Measurements from ENCODE around the gene CBY2.

The CBY2 gene

DNA sequence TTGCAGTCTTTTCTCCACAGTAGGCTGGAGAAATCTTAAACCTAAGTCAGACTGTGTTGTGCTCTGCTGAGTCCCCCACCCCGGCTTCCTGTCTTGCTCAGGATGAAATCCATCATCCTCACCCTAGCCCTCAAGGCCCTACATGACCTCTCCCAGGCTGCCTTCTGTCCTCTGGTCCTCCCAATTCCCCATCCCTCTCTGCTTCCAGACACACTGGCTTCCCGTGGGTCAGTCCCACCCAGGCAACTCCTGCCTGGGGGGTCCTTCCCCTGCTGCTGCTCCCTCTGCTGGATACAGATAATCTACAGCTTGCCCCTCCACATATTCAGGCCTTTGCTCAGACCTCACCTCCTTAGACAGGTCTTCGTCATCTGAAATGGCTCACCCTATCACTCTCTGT, 18.4 kb upstream of the CBY2 start:
- Mint-ChIP-seq H3K4me3 (no peak overlapping the region), H3K9me3 (no peaks in the 10 kb centered on the region), H3K36me3 (ENCODE audit: insufficient read depth) (no peaks in the 10 kb centered on the region), H3K27me3 (peaks cover 9% of the 10 kb centered on the region), H3K27ac (ENCODE audit: low read depth) (no peak overlapping the region), H3K4me1 (no peaks in the 10 kb centered on the region)
- no peak for DNase-seq (ENCODE audit: low spot score in 2 of 2)
- no peak for ATAC-seq (replicated peaks; ENCODE audit: extremely low read depth, poor library complexity, severe bottlenecking)

GRCh38 chr13:45688577-45688976, 13.5 kb upstream of the CBY2 start:
- ATAC-seq (replicated peaks; ENCODE audit: extremely low read depth, poor library complexity, severe bottlenecking) = no peak
- H3K9me3 Mint-ChIP-seq = no peaks in the 10 kb centered on the region
- no peaks in the 10 kb centered on the region for H3K36me3 Mint-ChIP-seq (ENCODE audit: insufficient read depth)
- H3K27me3 Mint-ChIP-seq = peaks cover 11% of the 10 kb centered on the region
- H3K4me1 Mint-ChIP-seq = no peaks in the 10 kb centered on the region
- DNase-seq (ENCODE audit: low spot score in 2 of 2) = no peak
- no peak overlapping the region for H3K27ac Mint-ChIP-seq (ENCODE audit: low read depth)
- H3K4me3 Mint-ChIP-seq = no peak overlapping the region

- Mint-ChIP-seq H3K9me3 (no peaks in the 10 kb centered on the region), H3K4me3 (no peak overlapping the region), H3K36me3 (ENCODE audit: insufficient read depth) (no peaks in the 10 kb centered on the region), H3K4me1 (peaks cover 6% of the 10 kb centered on the region), H3K27me3 (peaks cover 11% of the 10 kb centered on the region), H3K27ac (ENCODE audit: low read depth) (no peak overlapping the region)
- DNase-seq (ENCODE audit: low spot score in 2 of 2) (no peak), ATAC-seq (replicated peaks; ENCODE audit: extremely low read depth, poor library complexity, severe bottlenecking) (no peak)
Measured at GRCh38 chr13:45690636-45691035, 11.5 kb upstream of the CBY2 start.

DNA sequence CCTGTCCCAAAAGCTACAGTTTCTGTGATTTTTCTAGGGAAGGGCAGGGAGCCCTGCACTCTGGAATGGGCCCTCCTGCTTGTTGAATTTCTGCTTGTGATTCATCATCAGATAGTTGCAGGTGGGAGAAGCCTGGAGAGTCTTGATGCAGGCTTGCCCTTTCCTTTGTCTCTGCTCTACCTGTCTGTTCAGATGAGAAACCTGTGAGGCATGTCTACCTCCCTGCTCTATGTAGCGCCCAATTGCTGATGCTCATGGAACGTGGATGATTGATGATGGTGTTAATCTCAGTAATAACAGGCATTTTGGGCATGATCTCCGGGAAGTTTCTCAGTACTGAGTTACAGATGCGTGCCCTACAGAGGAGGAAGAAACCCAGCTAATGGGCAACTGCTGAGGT, 10.9 kb upstream of the CBY2 start:
- H3K9me3 Mint-ChIP-seq = no peaks in the 10 kb centered on the region
- H3K36me3 Mint-ChIP-seq (ENCODE audit: insufficient read depth) = no peaks in the 10 kb centered on the region
- no peak for ATAC-seq (replicated peaks; ENCODE audit: extremely low read depth, poor library complexity, severe bottlenecking)
- no peak for DNase-seq (ENCODE audit: low spot score in 2 of 2)
- H3K27me3 Mint-ChIP-seq = peaks cover 11% of the 10 kb centered on the region
- peaks cover 6% of the 10 kb centered on the region for H3K4me1 Mint-ChIP-seq
- H3K27ac Mint-ChIP-seq (ENCODE audit: low read depth) = no peak overlapping the region
- H3K4me3 Mint-ChIP-seq = no peak overlapping the region

DNA sequence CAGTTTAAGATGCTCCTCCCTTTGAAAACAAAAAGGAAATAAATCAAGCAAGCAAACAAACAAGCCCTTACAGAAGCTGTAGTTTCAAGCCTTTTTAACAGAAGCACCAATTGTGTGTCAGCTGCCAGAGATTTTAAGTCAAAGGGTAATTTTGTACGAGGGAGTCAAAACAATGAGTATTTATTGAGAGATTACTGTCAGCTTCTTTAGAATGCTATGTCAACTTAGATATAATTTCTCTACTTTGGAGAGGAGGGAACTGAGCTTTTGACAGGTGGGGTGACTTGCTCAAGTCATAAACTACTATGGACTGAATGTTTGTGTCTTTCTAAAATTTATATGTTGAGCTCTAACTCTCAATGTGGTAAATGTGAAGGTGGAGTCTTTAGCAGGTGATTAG, 10.5 kb upstream of the CBY2 start:
- Mint-ChIP-seq H3K4me1 (peaks cover 6% of the 10 kb centered on the region), H3K36me3 (ENCODE audit: insufficient read depth) (no peaks in the 10 kb centered on the region), H3K4me3 (no peak overlapping the region), H3K27me3 (peaks cover 11% of the 10 kb centered on the region), H3K9me3 (no peaks in the 10 kb centered on the region), H3K27ac (ENCODE audit: low read depth) (no peak overlapping the region)
- ATAC-seq (replicated peaks; ENCODE audit: extremely low read depth, poor library complexity, severe bottlenecking) (no peak), DNase-seq (ENCODE audit: low spot score in 2 of 2) (no peak)

DNA sequence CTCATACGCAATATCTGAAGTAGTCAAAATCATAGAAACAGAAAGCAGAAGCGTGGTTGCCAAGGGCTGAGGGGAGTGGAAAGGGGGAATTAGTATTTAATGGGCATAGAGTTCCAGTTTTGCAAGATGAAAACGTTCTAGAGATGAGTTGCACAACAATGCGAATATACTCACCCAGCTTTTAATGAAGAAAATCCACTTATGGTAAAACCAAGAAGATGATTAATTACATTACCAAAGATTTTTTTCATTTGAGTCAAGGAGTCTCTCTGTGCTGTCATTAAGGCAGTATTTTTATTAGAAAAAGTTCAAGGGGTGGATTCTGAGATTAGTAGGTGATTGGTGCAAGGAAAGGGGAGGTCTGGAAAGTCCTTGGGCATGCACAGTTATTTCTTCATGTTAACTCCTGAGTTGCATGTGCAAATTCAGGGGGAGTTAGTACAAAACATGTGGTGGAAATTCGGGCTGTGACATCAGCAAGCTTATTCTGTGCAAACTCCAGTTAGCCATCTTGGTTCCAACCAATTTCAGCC, 6.9 kb upstream of the CBY2 start:
- no peak overlapping the region for H3K27ac Mint-ChIP-seq (ENCODE audit: low read depth)
- peaks cover 6% of the 10 kb centered on the region for H3K4me1 Mint-ChIP-seq
- H3K9me3 Mint-ChIP-seq = no peaks in the 10 kb centered on the region
- H3K27me3 Mint-ChIP-seq = peaks cover 11% of the 10 kb centered on the region
- DNase-seq (ENCODE audit: low spot score in 2 of 2) (no peak), ATAC-seq (replicated peaks; ENCODE audit: extremely low read depth, poor library complexity, severe bottlenecking) (no peak)
- no peak overlapping the region for H3K4me3 Mint-ChIP-seq
- no peaks in the 10 kb centered on the region for H3K36me3 Mint-ChIP-seq (ENCODE audit: insufficient read depth)

DNA sequence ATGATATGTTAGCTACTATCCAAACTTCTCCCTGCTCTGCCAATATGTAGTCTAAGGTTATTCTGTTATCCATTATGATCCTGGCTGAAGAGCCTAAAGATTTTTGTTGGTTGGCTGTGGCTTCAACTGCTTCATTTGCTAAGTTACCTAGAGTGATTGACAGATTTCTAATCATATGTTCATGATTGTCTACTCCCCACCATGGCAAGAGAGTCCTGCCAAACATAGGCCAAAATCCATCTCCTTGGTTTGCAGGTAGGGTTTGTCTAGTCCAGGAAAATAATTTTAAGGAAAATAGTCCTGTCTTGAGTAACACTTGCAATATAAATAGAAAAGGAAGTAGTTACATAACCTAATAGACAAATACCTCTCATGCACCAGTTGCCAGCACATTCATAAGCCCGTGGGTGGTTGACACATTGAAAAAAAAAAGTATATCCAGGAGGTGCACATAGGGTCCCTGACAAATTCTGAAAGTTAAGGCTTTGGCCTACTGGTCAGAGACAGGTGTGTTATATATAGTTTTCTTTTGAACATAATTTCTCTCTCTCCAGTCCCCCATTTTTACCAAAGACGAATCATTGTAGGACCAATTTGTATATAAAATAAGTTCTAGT, 5.4 kb upstream of the CBY2 start:
- Mint-ChIP-seq H3K27ac (ENCODE audit: low read depth) (no peak overlapping the region), H3K27me3 (no peaks in the 10 kb centered on the region), H3K36me3 (ENCODE audit: insufficient read depth) (no peaks in the 10 kb centered on the region), H3K4me3 (no peak overlapping the region), H3K9me3 (no peaks in the 10 kb centered on the region), H3K4me1 (peaks cover 6% of the 10 kb centered on the region)
- DNase-seq (ENCODE audit: low spot score in 2 of 2) (no peak), ATAC-seq (replicated peaks; ENCODE audit: extremely low read depth, poor library complexity, severe bottlenecking) (no peak)

GRCh38 chr13:45700971-45701900, 884 bp upstream of the CBY2 start:
- Mint-ChIP-seq H3K4me1 (no peaks in the 10 kb centered on the region), H3K9me3 (no peaks in the 10 kb centered on the region), H3K36me3 (ENCODE audit: insufficient read depth) (no peaks in the 10 kb centered on the region), H3K27me3 (no peaks in the 10 kb centered on the region), H3K27ac (ENCODE audit: low read depth) (no peak overlapping the region), H3K4me3 (no peak overlapping the region)
- ATAC-seq (replicated peaks; ENCODE audit: extremely low read depth, poor library complexity, severe bottlenecking) (no peak), DNase-seq (ENCODE audit: low spot score in 2 of 2) (no peak)

DNA sequence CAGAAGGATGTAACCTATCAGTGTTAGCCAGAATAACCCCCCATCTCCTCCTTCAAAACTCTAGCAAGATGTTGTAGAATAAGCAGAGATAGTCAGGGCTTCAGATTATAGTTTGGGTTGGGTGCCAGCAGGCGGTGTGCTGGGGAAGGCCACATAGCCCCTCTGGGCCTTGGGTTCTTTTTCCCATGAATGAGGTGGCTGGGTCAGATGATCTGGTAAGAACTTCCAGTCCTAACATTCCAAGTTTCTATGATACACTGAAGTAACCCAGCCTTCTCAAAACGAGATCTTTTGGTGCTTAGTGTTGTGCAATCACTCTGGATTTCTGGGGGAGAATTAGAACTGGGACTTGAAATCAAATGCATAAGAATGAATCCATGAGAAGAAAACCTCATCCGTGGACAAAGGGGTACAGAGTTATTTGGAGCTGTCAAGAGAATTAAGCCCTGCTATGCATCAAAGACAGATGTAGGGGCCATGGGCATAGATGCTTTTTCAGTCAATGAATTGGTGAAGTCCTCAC, 810 bp downstream of the CBY2 start:
- Mint-ChIP-seq H3K36me3 (ENCODE audit: insufficient read depth) (no peaks in the 10 kb centered on the region), H3K27me3 (no peaks in the 10 kb centered on the region), H3K4me3 (no peak overlapping the region), H3K27ac (ENCODE audit: low read depth) (no peak overlapping the region), H3K9me3 (no peaks in the 10 kb centered on the region), H3K4me1 (no peaks in the 10 kb centered on the region)
- ATAC-seq (replicated peaks; ENCODE audit: extremely low read depth, poor library complexity, severe bottlenecking) (no peak), DNase-seq (ENCODE audit: low spot score in 2 of 2) (no peak)

DNA sequence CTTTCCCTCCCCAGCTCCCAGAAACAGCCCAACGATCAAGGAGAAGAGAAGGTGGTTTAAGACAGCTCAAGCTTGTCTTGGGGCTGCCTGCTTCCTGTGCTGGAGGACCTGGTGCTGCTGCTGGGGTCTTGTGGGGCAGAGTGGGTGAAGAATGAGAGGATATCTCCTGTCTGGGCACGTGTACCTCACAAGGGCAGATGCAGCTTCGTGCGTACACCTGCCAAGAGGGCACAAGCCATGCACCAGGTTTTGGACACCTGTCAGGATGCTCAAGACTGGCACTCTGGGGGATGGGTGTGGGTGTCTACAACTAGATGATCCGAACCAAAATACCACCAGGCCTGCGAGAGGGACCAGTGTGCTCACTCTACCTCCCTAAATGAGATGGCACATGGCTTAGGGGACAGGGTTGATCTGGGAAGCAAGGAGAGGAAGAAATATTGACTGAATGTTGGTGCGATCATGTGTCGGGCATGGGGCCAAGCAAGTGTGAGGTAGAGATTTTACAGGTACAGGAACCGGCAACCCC, 2.2 kb downstream of the CBY2 start:
- no peak for DNase-seq (ENCODE audit: low spot score in 2 of 2)
- no peak overlapping the region for H3K4me3 Mint-ChIP-seq
- H3K9me3 Mint-ChIP-seq = no peaks in the 10 kb centered on the region
- no peaks in the 10 kb centered on the region for H3K36me3 Mint-ChIP-seq (ENCODE audit: insufficient read depth)
- no peak overlapping the region for H3K27ac Mint-ChIP-seq (ENCODE audit: low read depth)
- no peaks in the 10 kb centered on the region for H3K4me1 Mint-ChIP-seq
- no peak for ATAC-seq (replicated peaks; ENCODE audit: extremely low read depth, poor library complexity, severe bottlenecking)
- H3K27me3 Mint-ChIP-seq = no peaks in the 10 kb centered on the region

GRCh38 chr13:45704854-45705695, 3.0 kb downstream of the CBY2 start:
- H3K27me3 Mint-ChIP-seq = no peaks in the 10 kb centered on the region
- no peaks in the 10 kb centered on the region for H3K4me1 Mint-ChIP-seq
- no peaks in the 10 kb centered on the region for H3K9me3 Mint-ChIP-seq
- ATAC-seq (replicated peaks; ENCODE audit: extremely low read depth, poor library complexity, severe bottlenecking) (no peak), DNase-seq (ENCODE audit: low spot score in 2 of 2) (no peak)
- H3K36me3 Mint-ChIP-seq (ENCODE audit: insufficient read depth) = no peaks in the 10 kb centered on the region
- no peak overlapping the region for H3K27ac Mint-ChIP-seq (ENCODE audit: low read depth)
- H3K4me3 Mint-ChIP-seq = no peak overlapping the region

- Mint-ChIP-seq H3K27ac (ENCODE audit: low read depth) (no peak overlapping the region), H3K36me3 (ENCODE audit: insufficient read depth) (no peaks in the 10 kb centered on the region), H3K9me3 (no peaks in the 10 kb centered on the region), H3K4me3 (no peak overlapping the region), H3K27me3 (no peaks in the 10 kb centered on the region), H3K4me1 (no peaks in the 10 kb centered on the region)
- ATAC-seq (replicated peaks; ENCODE audit: extremely low read depth, poor library complexity, severe bottlenecking) = no peak
- DNase-seq (ENCODE audit: low spot score in 2 of 2) = no peak
Measured at GRCh38 chr13:45705918-45706317, 3.8 kb downstream of the CBY2 start.

Measured in central memory CD8-positive, alpha-beta T cell (primary cell).